Activated gamma-delta T cell treated with Interleukin-2 at 50 U/mL for 16 hours (primary cell): Measurements from ENCODE around the gene SMLR1.

ENCODE experiments used
- DNase-seq: peaks from one replicate; pipeline ENCODE4 v3.0.0-alpha.2; 2020

SMLR1 gene

DNA sequence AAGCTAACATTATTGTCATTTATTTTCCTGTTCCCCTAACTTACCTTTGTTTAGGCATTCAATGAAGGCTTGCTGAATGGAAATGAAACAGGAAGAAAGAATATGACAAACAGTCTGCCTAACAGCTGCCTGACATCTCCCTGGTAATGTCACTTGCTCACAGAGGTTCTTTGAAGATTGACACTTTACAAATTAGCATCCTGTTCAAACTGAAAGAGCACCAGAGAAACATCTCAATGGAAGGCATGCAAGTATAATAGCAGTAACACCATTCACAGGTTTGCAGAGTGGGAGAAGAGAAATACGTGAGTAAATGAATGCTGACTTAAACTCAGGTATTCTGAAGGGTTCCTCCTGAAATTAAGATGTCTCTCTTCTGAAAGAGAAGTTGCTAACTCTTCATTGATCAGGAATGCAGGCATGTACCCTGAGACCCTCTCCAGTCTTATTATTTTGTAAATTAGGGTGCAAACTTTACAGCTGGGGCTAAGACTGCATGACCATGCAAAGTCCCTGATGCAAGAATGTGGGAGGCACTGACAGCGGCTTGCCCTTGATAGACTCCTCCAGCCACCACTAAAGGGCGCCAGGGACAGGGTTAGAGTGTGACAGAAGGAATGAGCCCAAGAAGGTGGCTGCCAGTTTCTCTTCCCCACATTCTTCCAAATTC lies 1.3 kb upstream of the SMLR1 start:
- DNase-seq: no peak

DNA sequence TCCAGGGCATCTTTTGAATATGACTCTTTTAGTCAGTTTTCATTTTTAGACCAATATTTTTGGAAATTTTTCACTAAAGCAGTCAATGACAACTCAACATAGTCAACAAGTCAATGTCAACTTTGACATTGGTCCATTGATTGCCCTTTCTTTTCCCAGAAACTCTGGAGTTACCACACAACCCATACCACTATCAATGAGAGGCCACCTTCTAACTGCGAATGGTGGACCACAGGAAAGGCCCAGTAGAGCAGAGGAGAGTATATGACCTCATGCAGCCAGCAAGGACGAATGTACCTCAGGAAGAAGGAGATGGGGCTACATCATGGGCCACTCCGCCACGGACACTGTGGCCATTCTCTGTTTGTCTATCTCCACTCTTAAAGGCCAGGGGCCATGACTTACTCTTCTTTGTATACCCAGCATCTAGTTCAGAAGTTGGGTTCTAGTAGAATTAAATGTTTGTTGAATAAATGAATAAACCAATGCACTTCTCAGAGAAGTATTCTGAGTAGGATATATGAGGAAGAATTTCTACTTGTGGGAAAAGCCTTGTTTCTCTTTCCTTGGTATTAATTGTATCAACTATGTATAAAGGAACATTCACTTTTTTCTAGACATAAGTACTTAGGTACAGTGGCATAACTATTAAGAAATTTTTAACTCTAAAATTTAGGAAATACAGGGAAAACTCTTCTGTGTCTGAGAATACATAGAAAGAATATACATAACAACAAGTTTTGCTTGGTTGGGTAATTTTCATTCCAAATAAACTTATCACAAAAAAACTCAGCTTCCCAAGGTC lies 562 bp upstream of the SMLR1 start:
- DNase-seq: no peak

DNA sequence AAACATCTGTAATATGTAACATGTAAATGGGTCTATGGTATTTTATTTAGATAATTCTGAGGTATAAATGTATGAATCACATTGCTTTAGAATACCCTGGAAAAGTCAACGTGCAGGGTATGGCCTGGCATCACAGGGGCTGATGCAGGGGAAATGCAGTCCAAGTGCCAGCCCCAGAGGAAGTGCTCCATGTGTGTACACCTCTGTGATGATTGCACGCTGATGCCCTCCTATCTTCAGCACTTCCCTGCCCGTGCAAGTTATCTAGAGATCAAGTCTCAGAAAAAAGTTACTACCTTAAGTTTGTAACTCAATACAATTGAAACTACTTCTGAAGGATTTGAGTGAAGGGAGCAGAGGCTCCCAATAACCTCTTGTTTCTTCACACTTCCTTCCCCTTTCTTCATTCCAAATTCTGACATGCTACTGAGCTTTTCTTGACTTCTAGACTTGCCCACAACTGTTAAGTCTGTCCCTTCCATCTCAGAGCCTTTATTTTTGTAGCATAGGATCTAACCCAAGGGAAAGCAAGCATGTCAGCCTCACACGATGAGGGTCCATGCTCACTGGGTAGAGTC lies 2.2 kb downstream of the SMLR1 start:
- DNase-seq: no peak

DNA sequence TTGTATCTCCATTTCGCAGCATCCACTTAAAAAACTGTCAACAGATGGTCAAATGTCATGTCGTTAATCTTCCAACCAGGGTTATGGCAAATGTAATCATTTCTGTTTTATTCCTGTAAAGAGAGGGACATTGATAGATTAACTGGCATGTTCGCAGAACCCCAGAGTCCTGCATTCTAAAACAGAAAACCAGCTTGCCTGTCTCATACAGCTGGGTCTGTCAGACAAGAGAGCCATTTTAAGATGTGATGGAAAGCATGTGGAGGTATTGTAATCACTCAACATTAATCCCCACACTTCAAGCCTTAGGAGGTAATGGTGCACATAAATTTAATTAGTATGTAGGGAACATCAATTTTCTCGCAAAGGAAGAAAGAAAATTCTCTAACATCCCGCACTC lies 4.4 kb downstream of the SMLR1 start:
- no peak for DNase-seq

DNA sequence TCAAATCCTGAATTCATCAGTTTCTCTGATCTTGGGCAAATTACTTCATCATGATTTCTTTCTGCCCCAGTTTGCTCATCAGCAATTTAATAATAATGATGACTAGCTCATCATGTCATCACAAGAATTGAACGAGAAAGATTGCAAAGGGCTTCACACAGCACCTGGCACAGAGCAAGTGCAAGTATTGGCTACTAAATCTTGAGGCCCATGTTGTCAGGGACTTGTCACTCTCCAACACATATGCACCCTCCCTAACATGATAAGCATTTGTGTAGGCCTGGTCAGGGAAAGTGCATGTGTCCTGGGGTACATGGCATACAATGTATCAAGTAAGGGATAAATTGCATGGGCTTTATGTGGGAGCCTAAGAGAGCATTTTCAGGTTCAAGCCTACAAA lies 6.4 kb downstream of the SMLR1 start:
- DNase-seq: no peak

DNA sequence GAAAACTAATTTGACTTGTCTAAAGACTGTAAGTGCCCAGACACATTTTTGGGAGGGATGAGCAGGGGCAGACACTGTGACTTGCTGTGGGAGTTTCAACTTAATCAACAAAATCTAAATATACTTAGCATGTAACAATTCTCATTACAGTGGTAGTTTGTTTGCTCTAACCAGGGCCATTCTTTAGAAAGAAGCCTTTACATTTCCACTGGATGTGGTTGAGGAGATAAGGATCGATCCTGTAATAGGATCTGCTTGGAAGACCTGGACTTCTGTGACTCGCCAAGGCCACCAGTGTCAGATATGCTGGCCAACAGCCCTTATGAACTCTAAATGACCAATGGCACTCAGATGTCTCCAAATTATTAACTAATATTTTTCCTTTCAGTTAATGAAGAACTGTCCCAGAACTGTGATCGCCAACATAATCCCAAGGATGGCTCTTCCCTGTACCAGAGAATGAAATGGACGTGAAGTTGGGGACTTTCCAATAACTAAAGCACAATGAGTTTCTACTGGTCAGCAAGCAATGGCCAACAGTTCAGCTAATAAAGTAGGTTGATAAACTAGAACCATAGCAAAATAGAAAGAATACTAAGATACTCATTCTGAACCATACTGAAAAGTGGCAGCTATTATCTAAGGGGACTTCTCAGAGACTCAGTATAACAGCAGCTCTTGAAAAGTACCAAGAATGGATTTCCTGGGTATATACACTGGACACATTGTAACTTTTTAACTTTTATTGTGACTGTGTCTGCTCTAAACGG lies 7.5 kb downstream of the SMLR1 start:
- DNase-seq: no peak

DNA sequence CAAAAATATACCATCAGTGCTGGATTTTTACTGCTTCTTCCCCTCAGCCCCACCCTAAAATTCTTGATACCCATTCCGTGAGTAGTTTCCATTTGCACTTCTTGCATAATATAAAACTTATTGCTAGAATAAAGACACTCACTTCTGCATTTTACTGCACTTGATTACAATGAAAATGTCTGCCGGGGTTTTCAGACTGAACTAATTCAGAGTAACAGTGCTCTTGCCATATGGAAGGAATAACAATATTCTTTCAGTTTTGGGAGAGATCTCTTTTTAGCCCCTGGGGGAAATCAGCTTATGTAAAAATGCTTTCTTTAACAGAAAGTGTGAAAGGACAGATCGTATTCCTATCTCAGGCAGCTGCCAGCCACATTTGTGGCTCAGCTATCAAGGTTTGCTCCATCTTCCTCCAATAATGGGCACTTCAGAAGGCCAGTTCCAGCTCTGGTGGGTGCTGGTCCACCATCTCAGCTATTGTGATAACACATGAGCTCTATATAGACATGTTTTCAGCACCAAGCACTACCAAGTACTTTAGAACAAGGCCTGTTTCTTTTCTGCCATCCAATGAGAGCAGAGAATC lies 8.9 kb downstream of the SMLR1 start:
- DNase-seq: no peak

DNA sequence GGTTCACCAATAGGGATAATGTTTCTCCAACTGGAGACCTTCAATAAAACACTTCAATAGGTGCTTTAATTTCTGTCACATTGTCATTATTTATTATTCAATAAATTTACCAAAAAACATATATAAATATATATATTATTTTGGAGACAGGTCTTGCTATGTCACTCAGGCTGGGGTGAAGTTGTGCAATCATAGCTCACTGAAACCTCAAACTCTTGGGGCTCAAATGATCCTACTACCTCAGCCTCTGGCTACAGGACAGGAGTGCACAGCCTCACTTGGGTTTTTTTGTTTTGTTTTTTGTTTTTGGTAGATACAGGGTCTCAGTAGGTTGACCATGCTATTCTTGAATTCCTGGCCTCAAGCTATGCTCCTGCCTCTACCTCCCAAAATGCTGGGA lies 9.9 kb downstream of the SMLR1 start:
- no peak for DNase-seq

DNA sequence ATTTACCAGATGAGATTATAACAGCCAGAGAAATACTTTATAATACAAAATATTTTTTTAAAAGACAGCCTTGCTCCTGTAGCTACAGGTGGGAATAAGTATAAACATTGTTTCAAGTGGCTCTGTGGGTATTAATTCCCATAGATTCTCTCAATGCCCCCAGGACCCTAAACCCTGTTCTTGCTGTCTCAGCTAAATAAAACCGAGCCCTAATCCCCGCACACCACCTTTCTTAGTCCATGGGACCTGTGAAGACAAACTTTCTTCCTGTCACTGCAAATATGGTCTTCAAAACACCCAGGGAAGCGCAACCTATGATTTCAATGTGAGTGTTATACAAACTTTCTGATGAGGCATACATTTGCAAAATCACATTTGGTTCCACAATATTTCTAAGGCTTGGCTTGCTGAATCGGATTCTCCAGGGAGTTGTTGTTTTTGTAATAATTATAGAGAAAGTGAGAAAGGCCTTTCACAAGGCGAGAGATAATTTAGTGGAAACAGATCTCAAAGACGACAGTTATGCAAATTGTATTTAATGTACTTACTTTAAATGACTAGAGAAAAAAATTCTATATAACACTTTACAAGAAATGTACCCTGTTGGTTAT lies 11.1 kb downstream of the SMLR1 start:
- DNase-seq: no peak

DNA sequence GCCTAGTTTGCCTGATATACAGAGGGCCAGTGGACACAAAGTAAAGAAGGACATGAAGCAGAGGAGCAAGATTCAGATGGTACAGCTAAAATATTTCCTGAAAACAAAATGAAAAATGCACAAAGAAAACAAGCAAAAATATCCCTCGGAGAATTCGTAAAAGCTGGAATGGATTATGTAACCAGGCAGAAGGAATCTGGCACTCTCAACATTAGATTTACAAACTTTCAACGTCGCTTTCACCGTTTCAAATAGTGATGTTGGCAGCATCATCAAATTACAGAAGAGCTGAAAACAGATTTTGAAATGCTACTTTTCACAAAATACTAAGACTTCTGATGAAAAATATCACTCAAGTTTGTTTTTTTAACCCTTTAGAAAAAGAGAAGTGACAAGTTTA lies 11.7 kb downstream of the SMLR1 start:
- DNase-seq: no peak

DNA sequence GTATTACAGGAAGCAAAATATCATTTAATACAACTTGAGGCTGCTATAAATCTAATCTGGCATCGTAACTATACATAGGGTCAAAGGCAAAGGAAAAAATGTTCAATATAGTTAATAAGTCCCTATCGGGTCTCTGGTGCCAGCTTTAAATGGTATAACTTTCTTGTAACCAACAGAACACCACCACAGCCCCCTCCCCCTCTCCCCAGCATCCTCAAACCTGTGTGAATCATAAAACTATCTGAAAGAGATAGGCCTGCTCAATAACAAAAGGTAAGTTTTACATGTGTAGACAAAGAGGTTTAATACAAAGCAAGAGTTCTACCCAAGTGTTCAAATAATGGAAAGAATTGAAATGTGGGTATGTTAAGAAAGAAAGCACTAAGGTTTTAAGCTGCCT lies 12.2 kb downstream of the SMLR1 start:
- DNase-seq: no peak

DNA sequence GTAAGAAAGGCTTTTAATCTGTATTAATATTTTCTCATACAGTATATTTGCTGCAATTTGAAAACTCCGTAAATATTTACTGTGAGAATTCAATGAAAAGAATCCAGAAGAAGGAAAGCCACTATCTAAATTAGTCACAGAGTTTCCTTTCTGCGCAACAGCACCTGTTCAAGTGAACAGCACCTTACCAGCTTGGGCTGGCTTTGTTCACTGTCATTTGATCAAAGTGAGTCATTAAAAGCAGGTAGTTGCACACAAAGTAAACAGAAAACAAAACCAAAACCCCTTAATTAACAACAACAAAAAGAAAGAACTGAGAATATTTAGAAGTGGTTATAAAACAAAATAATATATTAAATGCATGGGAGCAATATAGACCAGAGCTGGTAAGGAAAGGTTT lies 12.8 kb downstream of the SMLR1 start:
- DNase-seq: no peak

DNA sequence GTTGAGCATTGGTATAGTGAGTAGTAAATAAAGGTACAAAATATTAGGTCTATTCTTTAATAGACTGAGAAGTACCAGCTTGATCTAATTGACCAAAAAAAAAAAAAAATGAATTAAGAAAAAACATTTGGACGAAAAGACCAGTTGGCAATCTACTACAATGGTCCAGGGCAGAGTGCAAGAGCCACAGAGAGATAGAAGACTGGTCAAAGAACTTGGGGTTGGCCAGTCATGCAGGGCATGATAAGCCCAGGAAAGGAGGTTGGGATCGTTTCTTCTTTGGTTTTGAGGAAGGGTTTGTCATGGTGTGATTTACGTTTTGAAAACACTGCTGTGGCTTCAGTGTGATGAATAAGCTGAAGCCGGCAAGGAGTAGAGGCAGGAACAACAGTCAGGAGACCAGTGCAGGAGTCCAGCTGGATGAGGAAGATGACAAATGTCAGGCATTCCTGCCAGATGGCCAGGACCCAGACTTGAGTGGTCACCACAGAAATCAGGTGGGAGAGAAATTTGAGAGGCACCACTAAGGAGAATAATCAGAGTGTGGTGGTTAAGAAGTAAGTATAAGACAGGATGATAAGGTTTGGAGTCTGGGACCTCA lies 14.0 kb downstream of the SMLR1 start:
- no peak for DNase-seq

DNA sequence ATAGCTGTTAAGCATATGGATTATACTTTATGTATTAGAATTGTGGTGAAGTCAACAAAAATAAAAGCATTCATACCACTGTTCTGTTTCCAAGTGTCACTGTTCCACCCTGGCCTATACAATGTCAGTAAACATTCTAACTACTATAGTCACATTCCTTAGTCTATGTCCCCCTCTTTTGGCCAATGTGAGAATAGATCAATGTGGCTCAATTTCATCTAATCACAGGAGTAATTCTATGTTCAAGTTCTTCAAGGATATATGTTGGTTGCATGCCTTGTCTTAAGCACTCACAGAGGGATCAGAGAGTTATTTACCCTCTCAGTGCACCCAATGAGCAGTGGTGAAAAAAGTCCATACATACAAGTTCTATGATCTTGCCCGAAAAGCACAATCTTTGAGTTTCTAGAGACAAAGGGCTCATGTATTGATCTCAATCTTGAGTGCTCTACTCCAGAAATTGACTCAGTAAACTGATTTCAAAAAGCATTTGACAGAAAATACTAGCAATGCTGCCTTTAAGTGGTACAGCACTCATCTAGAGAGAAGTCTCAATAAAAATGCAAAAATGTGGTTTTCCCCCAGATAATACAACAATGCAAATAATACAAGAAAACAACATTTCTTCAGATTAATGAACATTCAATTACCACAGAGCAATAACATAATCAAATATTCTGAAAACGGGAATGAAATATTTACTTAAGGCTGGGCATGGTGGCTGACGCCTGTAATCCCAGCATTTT lies 16.5 kb downstream of the SMLR1 start:
- no peak for DNase-seq

DNA sequence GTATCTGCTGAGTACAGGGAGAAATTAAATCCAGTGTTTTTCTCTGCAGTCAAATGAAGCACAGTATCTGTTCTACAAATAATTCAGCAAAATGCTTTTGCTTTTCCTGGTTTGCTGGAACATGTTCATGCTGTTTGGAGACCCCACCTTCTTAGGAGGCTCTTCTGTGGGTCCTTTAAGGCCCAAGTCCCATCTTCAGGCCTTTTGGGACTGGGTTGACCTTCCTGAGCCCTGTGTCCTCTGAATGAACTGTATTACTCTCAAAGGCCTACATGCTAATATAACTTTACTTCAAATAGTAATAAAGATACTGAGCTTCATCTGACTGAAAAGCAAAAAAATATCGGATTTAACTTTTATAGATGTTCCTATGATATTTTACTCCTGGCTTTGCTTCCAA lies 19.3 kb downstream of the SMLR1 start:
- no peak for DNase-seq

DNA sequence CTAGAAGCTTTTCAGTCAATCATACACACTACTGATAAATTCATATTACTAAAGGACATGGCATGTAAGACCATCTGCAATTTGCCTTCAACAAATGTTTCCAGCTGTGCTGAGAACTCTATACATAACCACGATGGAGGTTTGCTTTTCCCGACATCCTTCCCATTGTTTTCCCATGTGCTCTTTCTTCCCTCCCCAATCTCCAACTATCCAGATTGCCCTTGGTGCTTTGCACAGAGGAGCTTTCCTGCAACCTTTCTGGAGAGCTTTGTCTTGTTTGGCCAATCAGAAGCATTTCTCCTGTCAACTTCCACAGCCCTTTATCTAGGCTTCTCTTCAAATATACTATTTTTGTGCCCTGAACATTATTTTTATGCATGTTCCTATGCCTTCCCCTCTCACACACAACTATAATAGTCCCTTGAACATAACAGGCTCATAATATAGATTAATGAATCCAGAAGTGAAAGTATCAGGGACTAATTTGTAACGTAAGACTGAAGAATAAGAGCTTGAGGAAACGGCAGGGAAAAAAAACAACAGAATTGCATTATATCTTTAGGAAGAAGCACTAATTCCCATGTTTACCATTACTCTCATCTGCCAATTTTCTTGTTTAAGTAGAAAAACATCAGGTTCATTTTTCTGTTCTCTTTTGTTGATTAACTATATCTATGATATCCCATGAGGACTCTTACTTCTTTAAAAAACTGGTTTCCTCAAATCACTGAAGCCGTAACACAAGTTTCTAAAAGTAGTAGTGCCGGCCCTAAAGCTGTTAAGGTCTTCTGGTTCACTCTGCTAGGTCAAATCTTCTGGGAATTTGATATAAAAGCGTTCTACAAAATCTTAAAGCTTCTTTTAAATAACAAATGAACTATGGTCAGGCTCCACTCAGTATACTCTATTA lies 20.1 kb downstream of the SMLR1 start:
- DNase-seq: no peak

DNA sequence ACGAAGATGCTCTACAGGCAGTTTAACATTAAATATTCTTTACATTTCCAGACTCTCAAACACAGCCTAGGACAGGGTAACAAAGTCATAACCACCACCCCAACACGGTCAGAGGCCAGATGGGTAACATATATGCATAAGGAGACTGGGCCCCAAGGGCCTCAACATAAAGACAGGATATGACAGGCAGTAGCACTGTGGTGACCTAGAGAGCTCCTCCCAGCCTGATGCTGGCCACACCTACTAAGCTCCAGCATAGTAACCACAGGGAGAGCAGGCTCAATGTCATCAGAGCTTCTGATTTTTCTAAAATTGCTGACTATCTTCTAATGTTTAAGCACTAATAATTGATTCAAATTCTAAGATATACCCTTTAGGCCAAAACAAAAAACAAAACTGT lies 21.7 kb downstream of the SMLR1 start:
- DNase-seq: no peak

DNA sequence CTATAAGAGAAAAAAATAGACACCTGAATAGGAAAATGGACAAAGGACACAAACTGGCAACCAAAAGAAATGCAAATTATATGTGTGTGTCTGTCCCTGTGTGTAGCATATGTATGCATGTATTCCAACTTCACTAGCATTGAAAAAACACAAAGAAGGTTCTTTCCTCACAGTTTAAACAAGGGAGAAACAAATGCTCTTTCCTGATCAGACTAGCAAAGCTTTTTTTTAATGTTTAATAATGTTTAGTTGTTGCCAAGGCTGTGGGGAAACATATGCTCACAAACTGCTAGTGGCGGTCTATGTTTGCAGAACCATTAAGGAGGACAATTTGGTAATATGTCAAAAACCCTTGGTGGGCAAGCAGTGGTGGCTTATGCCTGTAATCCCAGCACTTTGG lies 22.4 kb downstream of the SMLR1 start:
- no peak for DNase-seq

DNA sequence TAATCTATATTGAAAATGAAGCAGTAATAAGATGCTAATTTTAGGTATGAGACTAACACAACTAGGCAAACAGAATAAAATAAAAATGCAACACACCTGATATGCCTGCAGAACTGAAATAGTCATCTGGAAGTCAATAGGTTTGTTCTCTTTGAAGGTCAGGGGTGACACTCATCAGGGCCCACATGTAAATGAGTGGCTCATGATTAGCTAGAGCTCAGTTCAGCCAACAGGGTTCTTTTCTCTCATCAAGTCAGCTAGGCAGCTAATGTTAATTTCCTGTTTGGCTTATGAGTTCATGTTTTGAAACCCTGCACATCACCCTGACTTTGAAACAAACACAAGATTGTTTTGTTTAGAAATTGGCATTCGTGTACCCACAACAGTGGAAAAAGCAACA lies 23.8 kb downstream of the SMLR1 start:
- DNase-seq: no peak

DNA sequence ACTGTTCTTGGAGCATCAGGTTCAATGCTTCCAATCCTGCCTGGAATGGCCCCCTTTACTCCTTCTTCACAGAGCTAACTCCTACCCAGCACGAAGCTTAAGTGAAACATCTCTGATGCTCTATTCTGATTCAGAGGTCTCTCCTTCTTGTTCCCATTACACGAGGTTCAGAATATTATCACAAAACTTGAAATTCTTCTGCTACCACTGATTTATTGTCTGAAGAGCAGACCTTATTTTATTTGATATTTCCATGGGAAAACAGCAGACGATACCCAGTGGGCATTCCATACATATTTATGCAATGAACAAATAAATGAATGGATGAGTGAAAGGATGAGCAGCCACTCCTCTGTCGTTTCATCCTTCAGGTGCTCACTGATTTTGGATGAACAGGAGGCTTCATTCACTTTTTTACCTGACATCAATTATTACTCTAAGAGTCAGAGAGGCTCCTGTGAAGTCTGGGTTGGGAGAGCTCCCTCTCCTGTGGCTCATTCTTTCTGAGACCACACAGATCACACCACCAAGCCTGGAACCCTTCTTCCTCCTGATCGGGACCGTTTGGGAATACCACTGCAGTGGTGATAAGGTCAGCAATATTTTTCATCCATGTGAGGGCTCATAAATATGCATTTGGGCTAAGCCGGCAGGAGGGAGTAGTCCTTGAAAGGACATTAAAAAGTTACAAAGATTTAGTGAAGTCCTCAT lies 25.8 kb downstream of the SMLR1 start:
- no peak for DNase-seq
